Activated naive CD4-positive, alpha-beta T cell (primary cell): ENCODE results near the gene NCF2.

Experiments used
- DNase-seq, 4 experiments: peaks; one replicate each; lab custom pipeline; 2025; lab: John Stamatoyannopoulos, UW

Gene NCF2

GRCh38 chr1:183584147-183584546, 6.1 kb downstream of the NCF2 start:
- no peak for DNase-seq

- no peak for DNase-seq
These were observed 6.8 kb downstream of the NCF2 start for GRCh38 chr1:183583466-183583865.

GRCh38 chr1:183582021-183582713, 8.1 kb downstream of the NCF2 start:
- no peak for DNase-seq

- no peak for DNase-seq
These were observed 10.0 kb downstream of the NCF2 start for GRCh38 chr1:183580281-183580682.

- no peak for DNase-seq
These were observed 11.4 kb downstream of the NCF2 start for GRCh38 chr1:183578856-183579255.

- DNase-seq = no peak
These were observed 12.3 kb downstream of the NCF2 start for GRCh38 chr1:183577897-183578465.

GRCh38 chr1:183576537-183576936, 13.7 kb downstream of the NCF2 start:
- no peak for DNase-seq

- no peak for DNase-seq
These were observed 14.7 kb downstream of the NCF2 start for GRCh38 chr1:183575606-183576005.

- no peak for DNase-seq
These were observed 17.5 kb downstream of the NCF2 start for GRCh38 chr1:183572721-183573120.

- DNase-seq = no peak
These were observed 18.5 kb downstream of the NCF2 start for GRCh38 chr1:183571678-183572268.

- DNase-seq = no peak
These were observed 19.8 kb downstream of the NCF2 start for GRCh38 chr1:183570451-183570850.

- DNase-seq = no peak
These were observed 20.5 kb downstream of the NCF2 start for GRCh38 chr1:183569801-183570200.

- no peak for DNase-seq
These were observed 21.1 kb downstream of the NCF2 start for GRCh38 chr1:183569141-183569540.

- DNase-seq = no peak
These were observed 21.9 kb downstream of the NCF2 start for GRCh38 chr1:183568176-183569021.

- no peak for DNase-seq
These were observed 22.7 kb downstream of the NCF2 start for GRCh38 chr1:183567584-183567983.

GRCh38 chr1:183566026-183566425, 24.2 kb downstream of the NCF2 start:
- no peak for DNase-seq

- no peak for DNase-seq
These were observed 25.0 kb downstream of the NCF2 start for GRCh38 chr1:183565261-183565660.

GRCh38 chr1:183562701-183563100, 27.6 kb downstream of the NCF2 start:
- DNase-seq = no peak

- DNase-seq = no peak
These were observed 31.2 kb downstream of the NCF2 start for GRCh38 chr1:183559061-183559460.

GRCh38 chr1:183554577-183554976, 35.7 kb downstream of the NCF2 start:
- no peak for DNase-seq

GRCh38 chr1:183553764-183554163, 36.5 kb downstream of the NCF2 start:
- no peak for DNase-seq

GRCh38 chr1:183553331-183553730, 36.9 kb downstream of the NCF2 start:
- no peak for DNase-seq

GRCh38 chr1:183552891-183553290, 37.4 kb downstream of the NCF2 start:
- no peak for DNase-seq
